HCT116 (cell line): ENCODE results near the gene BLOC1S3. TPM values are rescaled to one million over a fixed set of nuclear protein-coding genes. Genes with fewer than 3 reads are reported as not detected.

Source experiments
- ATAC-seq: fragments of 200-7000 bp; cut with Tn5 transposase; 2 replicates; pipeline ENCODE4 v1.9.1; 2020; ENCODE audit warnings: mild to moderate bottlenecking, moderate library complexity
- BruUV-seq: library from RNA; stranded (reverse); fragments of 400-500 nt; replicated peaks from 2 replicates; lab custom pipeline; 2021; lab: Mats Ljungman, UMichigan
- CTCF ChIA-PET: fragments of 300-600 bp; sonication (Branson Sonifier 250); formaldehyde crosslinking; loops from one replicate; lab custom pipeline; 2021; ENCODE audit warnings: antibody characterized with exemption; lab: Charles Lee
- POLR2A ChIA-PET: fragments of 300-600, 350-600 bp; sonication (Branson Sonifier 250); formaldehyde crosslinking; loops from one replicate; lab custom pipeline; 2021; ENCODE audit warnings: antibody characterized with exemption; lab: Charles Lee
- RAD21 ChIA-PET, 2 experiments: fragments of 300-600 bp; sonication (Branson Sonifier 250); formaldehyde crosslinking; loops; one replicate each; lab custom pipeline; 2023; ENCODE audit warnings: low total read pairs in 2 of 2; ENCODE audit not compliant: uncharacterized antibody in 2 of 2, unreplicated experiment in 2 of 2, low non-redundant PET in 1 of 2; lab: Charles Lee
- DNase-seq: peaks from one replicate; pipeline ENCODE4 v3.0.0-alpha.2; 2010; ENCODE audit warnings: low read depth, low spot score
- H2AFZ ChIP-seq: fragments of 200-600 bp; shearing (Covaris generic), sonication (generic); 2 replicates; pipeline ENCODE4 v1.6.1; 2017; ENCODE audit warnings: low read depth, mixed run types, mixed read lengths, antibody characterized with exemption, low read length; ENCODE audit not compliant: poor library complexity, severe bottlenecking
- H3K27ac ChIP-seq: 2 replicates; pipeline ENCODE4 v1.5.1; 2012; ENCODE audit warnings: low read depth, low read length
- H3K27me3 ChIP-seq: fragments of 200-600 bp; sonication (generic); 2 replicates; pipeline ENCODE4 v1.6.1; 2016; ENCODE audit warnings: mixed run types, low read length, mixed read lengths; ENCODE audit not compliant: insufficient read depth
- H3K36me3 ChIP-seq, 2 experiments: fragments of 200-500 bp in 1 of 2; fragments of 200-600 bp in 1 of 2; sonication (Bioruptor generic) in 1 of 2; sonication (generic) in 1 of 2; 2 replicates each; pipeline versions ENCODE4 v1.5.1 to v1.6.1; 2014 to 2016; ENCODE audit warnings: low read length in 2 of 2, inconsistent platforms in 1 of 2, mixed read lengths in 1 of 2, mixed run types in 1 of 2; ENCODE audit not compliant: insufficient read depth in 2 of 2, control insufficient read depth in 1 of 2
- H3K4me1 ChIP-seq, 2 experiments: fragments of 200-600 bp in 1 of 2; sonication (generic) in 1 of 2; 2 replicates each; pipeline versions ENCODE4 v1.5.1 to v1.6.1; 2012 to 2017; ENCODE audit warnings: low read length in 2 of 2, inconsistent platforms in 1 of 2, mild to moderate bottlenecking in 1 of 2, mixed read lengths in 1 of 2, mixed run types in 1 of 2, moderate library complexity in 1 of 2; ENCODE audit not compliant: insufficient read depth in 2 of 2, control insufficient read depth in 1 of 2
- H3K4me2 ChIP-seq: fragments of 200-600 bp; sonication (generic); 2 replicates; pipeline ENCODE4 v1.6.1; 2017; ENCODE audit warnings: mixed run types, low read length, mixed read lengths
- H3K4me3 ChIP-seq, 2 experiments: fragments of 200-600 bp in 1 of 2; sonication (generic) in 1 of 2; replicated peaks in 1 of 2; 2 replicates each; pipeline ENCODE4 v1.5.1; 2011 to 2016; ENCODE audit warnings: low read length in 2 of 2, control low read depth in 1 of 2, low read depth in 1 of 2, mild to moderate bottlenecking in 1 of 2, mixed read lengths in 1 of 2, mixed run types in 1 of 2
- H3K79me2 ChIP-seq: fragments of 200-600 bp; sonication (generic); 2 replicates; pipeline ENCODE4 v1.6.1; 2017; ENCODE audit warnings: mild to moderate bottlenecking, mixed run types, low read length, moderate library complexity, mixed read lengths; ENCODE audit not compliant: insufficient read depth
- H3K9ac ChIP-seq: fragments of 200-600 bp; sonication (generic); 2 replicates; pipeline ENCODE4 v1.6.1; 2016; ENCODE audit warnings: low read length, mixed read lengths
- H3K9me2 ChIP-seq: fragments of 200-600 bp; sonication (generic), shearing (Covaris generic); 2 replicates; pipeline ENCODE4 v1.6.1; 2017; ENCODE audit warnings: mixed run types, mild to moderate bottlenecking, moderate library complexity; ENCODE audit not compliant: insufficient read depth
- H3K9me3 ChIP-seq, 2 experiments: fragments of 200-500 bp in 1 of 2; fragments of 200-600 bp in 1 of 2; sonication (Bioruptor generic) in 1 of 2; sonication (generic) in 1 of 2; 2 replicates each; pipeline ENCODE4 v1.6.1; 2014 to 2017; ENCODE audit warnings: low read length in 2 of 2, mixed read lengths in 2 of 2, inconsistent platforms in 1 of 2, low read depth in 1 of 2, mild to moderate bottlenecking in 1 of 2, mixed run types in 1 of 2, moderate library complexity in 1 of 2; ENCODE audit not compliant: control insufficient read depth in 1 of 2, insufficient read depth in 1 of 2
- H4K20me1 ChIP-seq: fragments of 200-600 bp; sonication (generic), shearing (Covaris generic); 2 replicates; pipeline ENCODE4 v1.6.1; 2017; ENCODE audit warnings: mixed run types, mild to moderate bottlenecking, moderate library complexity; ENCODE audit not compliant: insufficient read depth
- CBX3 ChIP-seq: IDR thresholded peaks from 2 replicates; pipeline ENCODE4 v1.6.1; 2012; ENCODE audit warnings: low read depth
- CEBPB ChIP-seq: IDR thresholded peaks from 2 replicates; pipeline ENCODE4 v1.6.1; 2012; ENCODE audit warnings: low read depth
- EGR1 ChIP-seq: IDR thresholded peaks from 2 replicates; pipeline ENCODE4 v1.6.1; 2012; ENCODE audit warnings: low read depth
- EZH2 ChIP-seq: fragments of 200-600 bp; sonication (generic); IDR thresholded peaks from 2 replicates; pipeline ENCODE4 v1.6.1; 2017; ENCODE audit warnings: antibody characterized with exemption, mixed run types
- FOSL1 ChIP-seq: IDR thresholded peaks from 2 replicates; pipeline ENCODE4 v1.6.1; 2012; ENCODE audit warnings: low read depth
- JUND ChIP-seq: IDR thresholded peaks from 2 replicates; pipeline ENCODE4 v1.6.1; 2012
- POLR2A ChIP-seq: IDR thresholded peaks from 2 replicates; pipeline ENCODE4 v1.7.0; 2011; ENCODE audit warnings: borderline replicate concordance; ENCODE audit not compliant: insufficient read depth, insufficient read length; ENCODE audit errors: extremely low read depth
- POLR2AphosphoS5 ChIP-seq: IDR thresholded peaks from 2 replicates; pipeline ENCODE4 v1.6.1; 2011; ENCODE audit warnings: mild to moderate bottlenecking, low read depth, low read length, moderate library complexity
- RAD21 ChIP-seq: IDR thresholded peaks from 2 replicates; pipeline ENCODE4 v1.6.1; 2012; ENCODE audit warnings: low read depth, mild to moderate bottlenecking
- SIN3A ChIP-seq: IDR thresholded peaks from 2 replicates; pipeline ENCODE4 v1.6.1; 2012; ENCODE audit warnings: low read depth
- SP1 ChIP-seq: IDR thresholded peaks from 2 replicates; pipeline ENCODE4 v1.6.1; 2012; ENCODE audit warnings: low read depth
- YY1 ChIP-seq: IDR thresholded peaks from 2 replicates; pipeline ENCODE4 v1.6.1; 2011; ENCODE audit warnings: low read length, low read depth, moderate library complexity, mild to moderate bottlenecking; ENCODE audit not compliant: insufficient replicate concordance; ENCODE audit errors: extremely low read depth
- ZFX ChIP-seq: fragments of 450-650 bp; IDR thresholded peaks from 2 replicates; pipeline ENCODE4 v1.6.1; 2017
- intact Hi-C: fragments of 100-400 bp; cut with micrococcal nuclease; formaldehyde crosslinking; loops from 2 replicates; pipeline ENCODE4 v1.10.0; 2022
- total RNA-seq: library from RNA; stranded (reverse); gene quantifications from one replicate; pipeline ENCODE4 v1.2.1, GENCODE V29; 2021; ENCODE audit not compliant: unreplicated experiment
- TF ChIP-seq, protein P1 (sequence below): IDR thresholded peaks from 2 replicates; pipeline ENCODE4 v1.6.1; 2012
- TF ChIP-seq, protein P2 (sequence below), 3 experiments: fragments of 200-600 bp in 1 of 3; sonication (generic) in 1 of 3; IDR thresholded peaks in 2 of 3; conservative IDR thresholded peaks in 1 of 3; 2 replicates each; pipeline ENCODE4 v1.5.1; 2012 to 2017; ENCODE audit warnings: low read depth in 2 of 3, low read length in 2 of 3, antibody characterized with exemption in 1 of 3, borderline replicate concordance in 1 of 3, control low read depth in 1 of 3, mild to moderate bottlenecking in 1 of 3, mixed read lengths in 1 of 3, mixed run types in 1 of 3, moderate library complexity in 1 of 3; ENCODE audit not compliant: insufficient read depth in 1 of 3
- TF ChIP-seq, protein P3 (sequence below): IDR thresholded peaks from 2 replicates; pipeline ENCODE4 v1.6.1; 2011; ENCODE audit warnings: mild to moderate bottlenecking, low read length, moderate library complexity; ENCODE audit not compliant: insufficient replicate concordance; ENCODE audit errors: extremely low read depth

The BLOC1S3 gene
- total RNA-seq, 1 experiment from 2014 or later: 12.2 TPM

DNA sequence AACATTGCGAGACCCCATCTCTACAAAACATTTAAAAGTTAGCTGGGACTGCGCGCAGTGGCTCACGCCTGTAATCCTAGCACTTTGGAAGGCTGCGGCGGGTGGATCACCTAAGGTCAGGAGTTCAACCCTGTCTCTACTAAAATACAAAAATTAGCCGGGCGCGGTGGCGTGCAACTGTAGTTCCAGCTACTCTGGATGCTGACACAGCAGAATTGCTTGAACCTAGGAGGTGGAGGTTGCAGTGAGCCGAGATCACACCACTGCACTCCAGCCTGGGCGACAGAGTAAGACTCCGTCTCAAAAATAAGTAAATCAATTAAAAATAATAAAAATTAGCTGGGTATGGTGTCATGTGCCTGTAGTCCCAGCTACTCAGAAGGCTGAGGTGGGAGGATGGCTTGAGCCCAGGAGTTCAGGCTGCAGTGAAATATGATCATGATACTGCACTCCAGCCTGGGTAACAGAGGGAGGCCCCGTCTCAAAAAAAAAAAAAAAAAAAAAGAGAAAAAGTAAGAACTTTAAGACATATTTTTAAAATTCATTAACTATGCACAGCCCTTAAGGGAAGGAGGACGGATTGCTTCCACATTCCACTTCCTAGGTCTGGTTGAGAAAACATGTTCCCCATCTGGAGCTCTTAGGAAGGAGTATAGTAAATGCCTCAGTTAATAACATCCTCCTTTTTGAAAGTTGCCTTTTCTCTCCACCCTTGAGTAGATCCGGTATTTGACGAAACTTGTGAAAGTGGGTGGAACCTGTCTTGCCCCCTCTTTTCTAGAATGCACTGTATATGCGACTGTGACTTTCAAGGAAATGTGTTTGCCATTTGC, 40.5 kb downstream of the BLOC1S3 start:
- no TSS peak for BruUV-seq
- H3K27me3 ChIP-seq: no peaks in the 10 kb centered on the region
- H3K4me3 ChIP-seq: no peak overlapping the region
- DNase-seq: no peak
- H3K9me3 ChIP-seq: no peaks in the 10 kb centered on the region
- ChIA-PET POLR2A (no interaction called here), RAD21 (no interaction called here), CTCF (no interaction called here)
- TF ChIP-seq EZH2 (no peak), POLR2A (no peak)
- no peak overlapping the region for H3K9ac ChIP-seq
- H3K27ac ChIP-seq: no peak overlapping the region
- no peak for ATAC-seq
- no peak overlapping the region for H3K4me2 ChIP-seq
- H4K20me1 ChIP-seq: no peaks in the 10 kb centered on the region
- H3K4me1 ChIP-seq: no peaks in the 10 kb centered on the region
- no peak overlapping the region for H2AFZ ChIP-seq
- no peaks in the 10 kb centered on the region for H3K79me2 ChIP-seq
- H3K36me3 ChIP-seq: no peaks in the 10 kb centered on the region
- intact Hi-C loops: no loop called here
- H3K9me2 ChIP-seq: no peaks in the 10 kb centered on the region

DNA sequence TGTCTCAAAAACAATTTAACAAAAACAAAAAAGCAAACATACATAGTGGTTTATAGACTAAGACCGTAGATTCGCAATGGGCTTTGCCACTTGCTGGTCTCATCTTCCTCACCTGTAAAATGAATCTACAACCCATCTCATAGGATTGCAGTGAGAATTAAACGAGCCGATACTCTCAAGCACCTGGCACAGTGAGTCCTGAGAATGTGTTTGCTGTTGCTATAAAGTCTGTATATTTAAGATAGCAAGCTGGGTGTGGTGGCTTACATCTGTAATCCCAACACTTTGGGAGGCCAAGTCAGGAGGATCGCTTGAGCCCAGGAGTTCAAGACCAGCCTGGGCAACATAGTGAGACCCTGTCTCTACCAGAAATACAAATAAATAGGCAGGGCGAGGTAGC, 44.1 kb downstream of the BLOC1S3 start:
- no peaks in the 10 kb centered on the region for H3K79me2 ChIP-seq
- H3K9me3 ChIP-seq: no peaks in the 10 kb centered on the region
- RAD21 ChIA-PET: no interaction called here
- POLR2A ChIA-PET: no interaction called here
- H3K27ac ChIP-seq: no peak overlapping the region
- H3K4me1 ChIP-seq: no peaks in the 10 kb centered on the region
- intact Hi-C loops: no loop called here
- ATAC-seq (no peak), DNase-seq (no peak)
- H3K4me3 ChIP-seq: no peak overlapping the region
- no peaks in the 10 kb centered on the region for H3K27me3 ChIP-seq
- no TSS peak for BruUV-seq
- H4K20me1 ChIP-seq: no peaks in the 10 kb centered on the region
- H2AFZ ChIP-seq: no peak overlapping the region
- no peaks in the 10 kb centered on the region for H3K36me3 ChIP-seq
- H3K4me2 ChIP-seq: no peak overlapping the region
- no peaks in the 10 kb centered on the region for H3K9me2 ChIP-seq
- no peak overlapping the region for H3K9ac ChIP-seq
- CTCF ChIA-PET: no interaction called here
- no peak for TF ChIP-seq JUND
- no peak for TF ChIP-seq EGR1
- no peak for TF ChIP-seq FOSL1
- no peak for TF ChIP-seq SP1
- TF ChIP-seq, protein P1, sequence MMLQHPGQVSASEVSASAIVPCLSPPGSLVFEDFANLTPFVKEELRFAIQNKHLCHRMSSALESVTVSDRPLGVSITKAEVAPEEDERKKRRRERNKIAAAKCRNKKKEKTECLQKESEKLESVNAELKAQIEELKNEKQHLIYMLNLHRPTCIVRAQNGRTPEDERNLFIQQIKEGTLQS: no peak
- no peak for TF ChIP-seq ZFX
- TF ChIP-seq CBX3: no peak
- TF ChIP-seq, protein P2, sequence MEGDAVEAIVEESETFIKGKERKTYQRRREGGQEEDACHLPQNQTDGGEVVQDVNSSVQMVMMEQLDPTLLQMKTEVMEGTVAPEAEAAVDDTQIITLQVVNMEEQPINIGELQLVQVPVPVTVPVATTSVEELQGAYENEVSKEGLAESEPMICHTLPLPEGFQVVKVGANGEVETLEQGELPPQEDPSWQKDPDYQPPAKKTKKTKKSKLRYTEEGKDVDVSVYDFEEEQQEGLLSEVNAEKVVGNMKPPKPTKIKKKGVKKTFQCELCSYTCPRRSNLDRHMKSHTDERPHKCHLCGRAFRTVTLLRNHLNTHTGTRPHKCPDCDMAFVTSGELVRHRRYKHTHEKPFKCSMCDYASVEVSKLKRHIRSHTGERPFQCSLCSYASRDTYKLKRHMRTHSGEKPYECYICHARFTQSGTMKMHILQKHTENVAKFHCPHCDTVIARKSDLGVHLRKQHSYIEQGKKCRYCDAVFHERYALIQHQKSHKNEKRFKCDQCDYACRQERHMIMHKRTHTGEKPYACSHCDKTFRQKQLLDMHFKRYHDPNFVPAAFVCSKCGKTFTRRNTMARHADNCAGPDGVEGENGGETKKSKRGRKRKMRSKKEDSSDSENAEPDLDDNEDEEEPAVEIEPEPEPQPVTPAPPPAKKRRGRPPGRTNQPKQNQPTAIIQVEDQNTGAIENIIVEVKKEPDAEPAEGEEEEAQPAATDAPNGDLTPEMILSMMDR (IDR thresholded peaks at IDR 0.05 in 2 of 3, conservative IDR thresholded peaks at IDR 0.05 in 1 of 3; ENCODE audit: borderline replicate concordance in 1 of 3, insufficient read depth in 1 of 3, low read depth in 2 of 3, low read length in 2 of 3): no peak
- no peak for TF ChIP-seq RAD21
- no peak for TF ChIP-seq CEBPB
- TF ChIP-seq, protein P3, sequence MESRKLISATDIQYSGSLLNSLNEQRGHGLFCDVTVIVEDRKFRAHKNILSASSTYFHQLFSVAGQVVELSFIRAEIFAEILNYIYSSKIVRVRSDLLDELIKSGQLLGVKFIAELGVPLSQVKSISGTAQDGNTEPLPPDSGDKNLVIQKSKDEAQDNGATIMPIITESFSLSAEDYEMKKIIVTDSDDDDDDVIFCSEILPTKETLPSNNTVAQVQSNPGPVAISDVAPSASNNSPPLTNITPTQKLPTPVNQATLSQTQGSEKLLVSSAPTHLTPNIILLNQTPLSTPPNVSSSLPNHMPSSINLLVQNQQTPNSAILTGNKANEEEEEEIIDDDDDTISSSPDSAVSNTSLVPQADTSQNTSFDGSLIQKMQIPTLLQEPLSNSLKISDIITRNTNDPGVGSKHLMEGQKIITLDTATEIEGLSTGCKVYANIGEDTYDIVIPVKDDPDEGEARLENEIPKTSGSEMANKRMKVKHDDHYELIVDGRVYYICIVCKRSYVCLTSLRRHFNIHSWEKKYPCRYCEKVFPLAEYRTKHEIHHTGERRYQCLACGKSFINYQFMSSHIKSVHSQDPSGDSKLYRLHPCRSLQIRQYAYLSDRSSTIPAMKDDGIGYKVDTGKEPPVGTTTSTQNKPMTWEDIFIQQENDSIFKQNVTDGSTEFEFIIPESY: no peak
- no peak for TF ChIP-seq POLR2AphosphoS5
- no peak for TF ChIP-seq POLR2A
- TF ChIP-seq SIN3A: no peak
- no peak for TF ChIP-seq YY1
